CD14-positive monocyte (primary cell): ENCODE data around the gene LIN9. TPM values are rescaled to one million over a fixed set of nuclear protein-coding genes. Genes with fewer than 3 reads are reported as not detected.

Experiments used
- DNase-seq, 3 donors: peaks; one replicate each; pipeline ENCODE4 v3.0.0-alpha.2; 2011 to 2022
- H2AFZ ChIP-seq: 2 replicates; pipeline ENCODE4 v1.6.0; 2012; ENCODE audit warnings: mild to moderate bottlenecking, low read depth, low read length, inconsistent platforms; ENCODE audit not compliant: insufficient read depth, poor library complexity, severe bottlenecking
- H3K27ac ChIP-seq, 2 donors: 1 replicate in 1 of 2; 2 replicates in 1 of 2; pipeline ENCODE4 v1.5.1; 2012 to 2013; ENCODE audit warnings: low read length in 2 of 2, control low read depth in 1 of 2, inconsistent platforms in 1 of 2, low read depth in 1 of 2, mild to moderate bottlenecking in 1 of 2
- H3K27me3 ChIP-seq, 2 donors: one replicate each; pipeline versions ENCODE4 v1.6.0 to v1.6.1; 2011 to 2013; ENCODE audit warnings: low read length in 2 of 2; ENCODE audit not compliant: control insufficient read depth in 2 of 2, insufficient read depth in 2 of 2
- H3K36me3 ChIP-seq, 2 donors: replicated peaks in 1 of 2; 1 replicate in 1 of 2; 2 replicates in 1 of 2; pipeline versions ENCODE4 v1.5.1 to v1.6.1; 2012 to 2013; ENCODE audit warnings: low read length in 2 of 2, control low read depth in 1 of 2, inconsistent platforms in 1 of 2, mild to moderate bottlenecking in 1 of 2; ENCODE audit not compliant: insufficient read depth in 2 of 2, control insufficient read depth in 1 of 2
- H3K4me1 ChIP-seq, 2 donors: 1 replicate in 1 of 2; 2 replicates in 1 of 2; pipeline versions ENCODE4 v1.5.1 to v1.6.1; 2012 to 2013; ENCODE audit warnings: low read length in 2 of 2, control low read depth in 1 of 2, inconsistent platforms in 1 of 2, mild to moderate bottlenecking in 1 of 2, moderate library complexity in 1 of 2; ENCODE audit not compliant: insufficient read depth in 2 of 2, control insufficient read depth in 1 of 2
- H3K4me2 ChIP-seq: replicated peaks from 2 replicates; pipeline ENCODE3; 2012; ENCODE audit warnings: low read length, moderate library complexity, mild to moderate bottlenecking; ENCODE audit not compliant: poor library complexity, severe bottlenecking; ENCODE audit errors: extremely low read depth
- H3K4me3 ChIP-seq, 3 experiments: fragments of 200-600 bp in 1 of 3; sonication (generic) in 1 of 3; replicated peaks in 1 of 3; 1 replicate in 2 of 3; 2 replicates in 1 of 3; pipeline ENCODE4 v1.5.1; 2011 to 2013; ENCODE audit warnings: low read length in 3 of 3, mild to moderate bottlenecking in 3 of 3, control low read depth in 2 of 3, low read depth in 2 of 3, inconsistent platforms in 1 of 3, moderate library complexity in 1 of 3
- H3K79me2 ChIP-seq: 2 replicates; pipeline ENCODE4 v1.6.0; 2012; ENCODE audit warnings: mild to moderate bottlenecking, control low read depth, inconsistent platforms, low read length, moderate library complexity; ENCODE audit not compliant: insufficient read depth
- H3K9ac ChIP-seq: 2 replicates; pipeline ENCODE4 v1.6.0; 2017; ENCODE audit warnings: low read length, mild to moderate bottlenecking; ENCODE audit not compliant: insufficient read depth, poor library complexity, severe bottlenecking
- H3K9me3 ChIP-seq, 2 donors: replicated peaks in 1 of 2; 1 replicate in 1 of 2; 2 replicates in 1 of 2; pipeline versions ENCODE4 v1.5.1 to v1.6.1; 2012 to 2013; ENCODE audit warnings: low read length in 2 of 2, control low read depth in 1 of 2; ENCODE audit not compliant: control insufficient read depth in 1 of 2, insufficient read depth in 1 of 2
- H4K20me1 ChIP-seq: 2 replicates; pipeline ENCODE4 v1.6.0; 2012; ENCODE audit warnings: mild to moderate bottlenecking, low read length, control low read depth, moderate library complexity; ENCODE audit not compliant: insufficient read depth
- H3K27ac Mint-ChIP-seq, 7 donors: one replicate each; pipeline ENCODE4 v1.8.0; 2020; ENCODE audit warnings: mild to moderate bottlenecking in 7 of 7, mixed read lengths in 7 of 7, moderate library complexity in 6 of 7, inconsistent platforms in 2 of 7
- H3K27me3 Mint-ChIP-seq, 3 donors: one replicate each; pipeline ENCODE4 v1.8.0; 2021 to 2022; ENCODE audit warnings: low read depth in 3 of 3, mild to moderate bottlenecking in 3 of 3, mixed read lengths in 3 of 3, moderate library complexity in 3 of 3, inconsistent platforms in 1 of 3
- H3K36me3 Mint-ChIP-seq, 2 donors: one replicate each; pipeline ENCODE4 v1.8.0; 2020; ENCODE audit warnings: mixed read lengths in 2 of 2, inconsistent platforms in 1 of 2, mild to moderate bottlenecking in 1 of 2
- H3K4me1 Mint-ChIP-seq: one replicate; pipeline ENCODE4 v1.8.0; 2020; ENCODE audit warnings: mild to moderate bottlenecking, mixed read lengths
- H3K4me3 Mint-ChIP-seq, 2 donors: one replicate each; pipeline ENCODE4 v1.8.0; 2020; ENCODE audit warnings: mild to moderate bottlenecking in 2 of 2, mixed read lengths in 2 of 2, moderate library complexity in 1 of 2
- H3K9me3 Mint-ChIP-seq, 7 donors: one replicate each; pipeline ENCODE4 v1.8.0; 2020 to 2022; ENCODE audit warnings: mixed read lengths in 7 of 7, mild to moderate bottlenecking in 6 of 7, moderate library complexity in 6 of 7, inconsistent platforms in 2 of 7
- WGBS: methylation state at CpG from one replicate; pipeline ENCODE4 v1.1.5; 2013; ENCODE audit warnings: missing lambda C conversion rate; ENCODE audit not compliant: insufficient coverage; 5-methylcytosine and 5-hydroxymethylcytosine counted together
- intact Hi-C, 2 donors: fragments of 100-400 bp; cut with micrococcal nuclease; formaldehyde crosslinking; loops; one replicate each; pipeline versions ENCODE4 v1.15.0 to v1.15.1; 2023
- polyA plus RNA-seq, 3 donors: library from polyadenylated mRNA; depleted of rRNA in 1 of 3; unstranded in 2 of 3; stranded (reverse) in 1 of 3; fragments of 300-500 nt in 2 of 3; fragments of >200 nt in 1 of 3; fragmentation: Illumina TruSeq in 2 of 3; gene quantifications; 1 replicate in 2 of 3; 2 replicates in 1 of 3; pipeline ENCODE4 v1.2.3, GENCODE V29; 2012 to 2021
- TF ChIP-seq, protein P1 (sequence below): fragments of 200-600 bp; IDR thresholded peaks from one replicate; pipeline ENCODE4 v1.8.0; 2022; ENCODE audit warnings: antibody characterized with exemption, mild to moderate bottlenecking

LIN9 gene
- polyA plus RNA-seq, 3 donors = 0.56 to 1.3 (median 0.76) TPM

DNA sequence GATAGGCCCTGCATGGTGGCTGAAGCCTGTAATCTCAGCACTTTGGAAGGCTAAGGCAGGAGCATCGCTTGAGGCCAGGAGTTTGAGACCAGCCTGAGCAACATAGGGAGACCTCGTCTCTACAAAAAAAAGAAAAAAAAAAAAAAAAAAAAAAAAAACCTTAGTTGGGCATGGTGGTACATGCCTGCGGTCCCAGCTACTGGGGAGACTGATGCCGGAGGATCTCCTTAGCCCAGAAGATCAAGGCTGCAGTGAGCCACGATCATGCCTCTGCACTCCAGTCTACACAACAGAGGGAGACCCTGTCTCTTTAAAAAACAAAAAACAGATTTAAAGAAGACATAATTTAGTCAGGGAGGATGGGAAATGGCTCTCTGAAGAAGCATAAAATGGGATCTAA lies 3.8 kb downstream of the LIN9 start:
- Mint-ChIP-seq H3K4me1 (peaks cover 23% of the 10 kb centered on the region), H3K27ac (peak overlapping the region in 1 of 7 donors; percentile 8), H3K4me3 (no peak overlapping the region), H3K27me3 (peaks cover 0 to 4% (median 3%) of the 10 kb centered on the region in 3 donors), H3K36me3 (peaks cover 0 to 5% of the 10 kb centered on the region in 2 donors), H3K9me3 (no peaks in the 10 kb centered on the region)
- TF ChIP-seq, protein P1, sequence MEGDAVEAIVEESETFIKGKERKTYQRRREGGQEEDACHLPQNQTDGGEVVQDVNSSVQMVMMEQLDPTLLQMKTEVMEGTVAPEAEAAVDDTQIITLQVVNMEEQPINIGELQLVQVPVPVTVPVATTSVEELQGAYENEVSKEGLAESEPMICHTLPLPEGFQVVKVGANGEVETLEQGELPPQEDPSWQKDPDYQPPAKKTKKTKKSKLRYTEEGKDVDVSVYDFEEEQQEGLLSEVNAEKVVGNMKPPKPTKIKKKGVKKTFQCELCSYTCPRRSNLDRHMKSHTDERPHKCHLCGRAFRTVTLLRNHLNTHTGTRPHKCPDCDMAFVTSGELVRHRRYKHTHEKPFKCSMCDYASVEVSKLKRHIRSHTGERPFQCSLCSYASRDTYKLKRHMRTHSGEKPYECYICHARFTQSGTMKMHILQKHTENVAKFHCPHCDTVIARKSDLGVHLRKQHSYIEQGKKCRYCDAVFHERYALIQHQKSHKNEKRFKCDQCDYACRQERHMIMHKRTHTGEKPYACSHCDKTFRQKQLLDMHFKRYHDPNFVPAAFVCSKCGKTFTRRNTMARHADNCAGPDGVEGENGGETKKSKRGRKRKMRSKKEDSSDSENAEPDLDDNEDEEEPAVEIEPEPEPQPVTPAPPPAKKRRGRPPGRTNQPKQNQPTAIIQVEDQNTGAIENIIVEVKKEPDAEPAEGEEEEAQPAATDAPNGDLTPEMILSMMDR = no peak
- Histone ChIP-seq H3K9ac (no peak overlapping the region), H2AFZ (no peak overlapping the region), H3K4me1 (peaks cover 12 to 17% of the 10 kb centered on the region in 2 donors), H3K27me3 (no peaks in the 10 kb centered on the region), H3K9me3 (no peaks in the 10 kb centered on the region), H3K4me2 (no peak overlapping the region), H3K4me3 (no peak overlapping the region), H3K79me2 (peaks cover 73% of the 10 kb centered on the region), H4K20me1 (no peaks in the 10 kb centered on the region), H3K36me3 (peaks cover 0 to 3% of the 10 kb centered on the region in 2 donors), H3K27ac (no peak overlapping the region)
- intact Hi-C loops = no loop called here
- no peak for DNase-seq
- WGBS = no CpG with 5 or more reads among the region's 5 CpGs

DNA sequence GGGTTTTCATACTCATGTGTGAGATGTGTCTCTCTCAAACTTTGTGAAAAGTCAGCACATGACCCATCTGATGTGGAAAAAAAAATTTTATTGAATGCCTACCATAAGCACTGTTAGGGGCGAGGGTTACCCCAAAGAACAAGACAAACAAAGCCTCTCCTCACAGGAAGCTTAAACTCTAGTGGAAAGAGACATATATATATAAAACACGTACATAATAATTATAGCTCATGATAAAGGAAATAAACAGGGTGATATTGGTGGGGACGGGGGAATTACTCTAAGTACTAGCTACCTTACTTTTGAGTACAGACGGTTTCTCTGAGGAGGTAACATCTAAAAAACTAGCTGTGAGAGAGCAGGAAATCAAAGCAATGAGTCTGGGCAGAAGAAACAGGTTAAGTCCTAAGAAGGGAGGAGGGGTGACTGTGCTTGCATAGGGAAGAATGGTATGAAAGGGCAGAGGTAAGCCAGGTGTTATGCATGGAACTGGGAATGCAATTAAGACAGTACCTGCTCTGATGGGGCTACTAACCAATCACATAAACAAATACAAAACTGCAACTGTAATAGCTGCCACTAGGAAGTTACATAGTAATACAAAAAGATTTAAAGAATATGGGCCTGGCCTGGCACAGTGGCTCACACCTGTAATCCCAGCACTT lies 4.5 kb downstream of the LIN9 start:
- no peak overlapping the region for H3K27ac ChIP-seq
- H3K4me1 ChIP-seq = peaks cover 7 to 9% of the 10 kb centered on the region in 2 donors
- Mint-ChIP-seq H3K27me3 (no peaks in the 10 kb centered on the region), H3K9me3 (no peaks in the 10 kb centered on the region), H3K36me3 (peaks cover 0 to 11% of the 10 kb centered on the region in 2 donors), H3K4me1 (peaks cover 15% of the 10 kb centered on the region), H3K4me3 (no peak overlapping the region), H3K27ac (no peak overlapping the region)
- H4K20me1 ChIP-seq = no peaks in the 10 kb centered on the region
- no peak overlapping the region for H2AFZ ChIP-seq
- TF ChIP-seq, protein P1 = no peak
- no peak for DNase-seq
- no peaks in the 10 kb centered on the region for H3K27me3 ChIP-seq
- WGBS = no CpG with 5 or more reads among the region's 4 CpGs
- H3K79me2 ChIP-seq = peaks cover 73% of the 10 kb centered on the region
- no peak overlapping the region for H3K9ac ChIP-seq
- H3K9me3 ChIP-seq = no peaks in the 10 kb centered on the region
- H3K36me3 ChIP-seq = peaks cover 0 to 4% of the 10 kb centered on the region in 2 donors
- no peak overlapping the region for H3K4me3 ChIP-seq
- H3K4me2 ChIP-seq = no peak overlapping the region
- intact Hi-C loops = no loop called here
